GM21786 (cell line): ENCODE results near the gene LHPP.

Experiments used
- ATAC-seq: cut with Tn5 transposase; IDR thresholded peaks from one replicate; pipeline ENCODE4 v1.9.1; 2021; ENCODE audit not compliant: unreplicated experiment

Gene LHPP

GRCh38 chr10:124637746-124638145 is 176.1 kb downstream of the LHPP start:
- ATAC-seq, result no peak

GRCh38 chr10:124639206-124639605 is 177.6 kb downstream of the LHPP start:
- ATAC-seq, result no peak

- ATAC-seq, result no peak
Measured at GRCh38 chr10:124639646-124640045, 178.0 kb downstream of the LHPP start.

GRCh38 chr10:124640056-124640455 is 178.4 kb downstream of the LHPP start:
- no peak for ATAC-seq

- peak; percentile 62 for ATAC-seq
Measured at GRCh38 chr10:124640538-124641231, 179.1 kb downstream of the LHPP start.

GRCh38 chr10:124641282-124642087 is 179.9 kb downstream of the LHPP start:
- peak; percentile 70 for ATAC-seq

- no peak for ATAC-seq
Measured at GRCh38 chr10:124642088-124642710, 180.6 kb downstream of the LHPP start.

- ATAC-seq, result no peak
Measured at GRCh38 chr10:124643330-124644009, 181.8 kb downstream of the LHPP start.

- ATAC-seq, result no peak
Measured at GRCh38 chr10:124644236-124644635, 182.6 kb downstream of the LHPP start.

GRCh38 chr10:124644771-124645415 is 183.3 kb downstream of the LHPP start:
- no peak for ATAC-seq

- no peak for ATAC-seq
Measured at GRCh38 chr10:124645467-124646095, 184.0 kb downstream of the LHPP start.

- no peak for ATAC-seq
Measured at GRCh38 chr10:124646483-124647352, 185.1 kb downstream of the LHPP start.

- ATAC-seq, result peak; percentile 80
Measured at GRCh38 chr10:124647421-124648130, 186.0 kb downstream of the LHPP start.

GRCh38 chr10:124648131-124648475 is 186.5 kb downstream of the LHPP start:
- no peak for ATAC-seq

GRCh38 chr10:124648738-124649137 is 187.1 kb downstream of the LHPP start:
- ATAC-seq, result no peak

- no peak for ATAC-seq
Measured at GRCh38 chr10:124649214-124649613, 187.6 kb downstream of the LHPP start.

GRCh38 chr10:124650263-124650662 is 188.6 kb downstream of the LHPP start:
- ATAC-seq, result no peak

GRCh38 chr10:124650820-124651401 is 189.3 kb downstream of the LHPP start:
- no peak for ATAC-seq
